ENCODE data around the gene HOXC11. TPM values are rescaled to one million over a fixed set of nuclear protein-coding genes. Genes with fewer than 3 reads are reported as not detected.

The HOXC11 gene
- polyA plus RNA-seq, 3 donors from 2014 or later: not detected

DNA sequence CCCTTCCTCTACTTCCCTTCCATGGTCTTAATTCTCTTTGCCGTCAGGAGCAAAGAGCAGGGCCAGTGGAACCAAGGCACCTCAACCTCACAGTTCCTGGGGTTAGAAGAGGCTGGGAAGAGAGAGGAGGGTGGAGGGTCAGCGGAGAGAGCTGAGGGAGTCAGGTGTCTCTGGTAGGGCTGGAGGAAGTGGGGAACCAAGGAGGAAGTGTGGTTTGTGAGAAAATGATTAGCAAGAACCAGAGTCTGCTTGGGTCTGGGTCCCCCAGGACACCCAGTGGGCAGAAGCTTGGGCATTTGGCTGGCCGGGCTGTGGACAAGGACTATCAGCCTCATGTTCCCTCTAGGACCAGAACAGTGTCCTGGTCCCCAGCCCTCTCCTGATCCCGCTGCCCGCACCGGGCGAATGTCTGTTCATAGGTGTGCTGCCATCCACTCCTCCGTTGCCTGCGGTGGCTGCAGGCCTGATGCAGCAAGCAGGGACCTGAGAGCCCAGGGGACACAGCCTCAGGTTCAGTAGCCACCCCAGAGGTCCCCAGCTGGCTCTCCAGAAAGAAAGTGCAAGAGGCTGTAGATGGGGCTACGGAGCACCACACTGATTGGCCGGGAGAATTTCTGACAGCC lies 15.9 kb upstream of the HOXC11 start:
- Mint-ChIP-seq H3K4me1 (peaks cover 20 to 27% of the 10 kb centered on the region in 2 donors), H3K9me3 (peaks cover 0 to 18% (median 0%) of the 10 kb centered on the region in 6 donors), H3K27me3 (ENCODE audit: low read depth in 3 of 3) (peaks cover 65 to 81% (median 74%) of the 10 kb centered on the region in 3 donors), H3K4me3 (peak overlapping the region in 3 of 5 donors; percentile 7 to 41 (median 29)), H3K36me3 (peaks cover 0 to 7% (median 2%) of the 10 kb centered on the region in 3 donors), H3K27ac (no peak overlapping the region)
- DNase-seq: no peak

DNA sequence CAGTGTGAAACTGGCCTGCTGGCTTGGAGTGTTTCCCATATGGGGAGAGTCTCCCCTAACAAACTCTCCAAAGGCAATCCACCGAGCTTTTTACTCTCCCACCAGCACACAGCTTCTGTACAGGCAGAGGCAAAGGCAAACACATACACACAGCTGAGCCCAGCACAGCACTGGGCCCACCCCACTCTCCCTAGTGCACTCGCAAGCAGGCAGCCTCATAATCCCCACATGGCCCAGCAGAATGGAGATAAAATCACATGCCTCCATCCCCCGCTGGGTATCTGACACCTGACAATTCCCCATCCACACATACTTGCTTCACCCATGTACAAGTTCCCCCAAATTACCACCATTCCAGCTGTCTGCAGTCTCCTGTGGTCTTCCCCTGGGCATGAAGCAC lies 14.8 kb upstream of the HOXC11 start:
- peaks cover 0 to 7% (median 2%) of the 10 kb centered on the region in 3 donors for H3K36me3 Mint-ChIP-seq
- no peak overlapping the region for H3K27ac Mint-ChIP-seq
- H3K27me3 Mint-ChIP-seq (ENCODE audit: low read depth in 3 of 3): peaks cover 62 to 80% (median 74%) of the 10 kb centered on the region in 3 donors
- DNase-seq: no peak
- peaks cover 20 to 30% of the 10 kb centered on the region in 2 donors for H3K4me1 Mint-ChIP-seq
- H3K4me3 Mint-ChIP-seq: no peak overlapping the region
- H3K9me3 Mint-ChIP-seq: peaks cover 0 to 18% (median under 1%) of the 10 kb centered on the region in 6 donors

DNA sequence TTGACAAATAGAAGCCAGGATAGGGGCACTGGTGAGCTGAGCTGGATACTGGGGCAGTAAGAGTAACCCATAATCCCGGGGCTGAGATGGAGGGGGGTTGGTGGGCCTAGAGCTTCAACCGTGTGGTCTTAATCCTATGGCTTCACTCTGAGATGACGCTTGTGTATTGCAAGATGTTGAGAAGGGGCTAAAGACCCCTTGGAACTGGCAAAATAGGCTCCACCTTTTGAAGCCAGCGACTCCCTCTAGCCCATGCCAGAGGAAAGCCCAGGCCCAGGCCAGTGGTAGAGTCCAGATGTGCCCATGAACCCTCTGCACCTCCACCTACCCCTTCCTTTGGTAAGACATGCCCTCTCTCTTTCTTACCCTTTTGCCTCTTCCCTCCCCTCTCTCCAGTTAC lies 13.6 kb upstream of the HOXC11 start:
- no peak overlapping the region for H3K4me3 Mint-ChIP-seq
- no peak overlapping the region for H3K27ac Mint-ChIP-seq

DNA sequence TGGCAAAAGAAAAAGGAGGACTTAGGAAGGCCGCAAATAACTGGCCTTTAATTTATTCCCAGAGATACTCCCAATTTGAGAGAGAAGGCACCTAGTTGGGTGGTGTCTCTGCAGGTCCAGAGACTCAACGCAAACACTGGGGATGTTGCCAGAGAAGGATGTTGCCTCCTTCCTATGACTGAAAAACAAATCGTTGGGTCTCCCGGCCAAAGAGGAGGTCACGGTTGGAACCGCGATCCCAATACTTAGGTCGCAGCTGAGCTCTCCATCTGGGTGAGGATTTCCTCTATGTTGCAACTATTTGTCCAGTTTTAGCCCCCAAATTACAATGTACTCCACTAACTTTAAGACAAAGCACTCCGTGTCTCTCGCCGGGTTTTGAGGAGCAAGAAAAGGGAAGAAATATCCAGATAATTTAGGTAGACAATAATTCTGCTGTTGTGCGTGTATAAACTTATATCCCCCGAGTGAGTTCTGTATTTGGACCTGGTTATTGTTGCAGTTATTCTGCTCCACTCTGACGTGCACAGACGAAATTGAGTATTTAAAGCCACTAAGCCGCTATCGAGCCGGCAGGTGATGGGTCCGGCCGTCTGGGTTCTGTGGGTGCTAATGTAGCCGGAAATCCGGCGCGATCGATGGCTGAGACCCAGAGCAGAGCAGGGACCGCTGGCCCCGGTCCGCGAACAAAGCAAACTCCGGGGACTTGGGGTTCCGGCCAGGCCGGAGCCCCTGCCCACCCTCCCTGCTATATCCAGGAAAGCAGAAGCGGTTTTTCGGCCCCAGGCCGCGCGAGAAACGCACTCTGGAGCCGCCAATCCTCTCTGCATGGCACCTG lies 12.5 kb upstream of the HOXC11 start:
- Mint-ChIP-seq H3K9me3 (peaks cover 0 to 13% (median under 1%) of the 10 kb centered on the region in 6 donors), H3K4me3 (peak overlapping the region in 4 of 5 donors; percentile 6 to 51 (median 22)), H3K4me1 (peaks cover 30 to 51% of the 10 kb centered on the region in 2 donors), H3K36me3 (peaks cover 0 to 7% (median 0%) of the 10 kb centered on the region in 3 donors), H3K27ac (peak overlapping the region in 1 of 6 donors; percentile 28), H3K27me3 (ENCODE audit: low read depth in 3 of 3) (peaks cover 53 to 81% (median 79%) of the 10 kb centered on the region in 3 donors)
- DNase-seq: no peak

More for the DNA sequence above, 13.6 kb upstream of the HOXC11 start:
- no peak for DNase-seq
- Mint-ChIP-seq H3K9me3 (peaks cover 0 to 14% (median under 1%) of the 10 kb centered on the region in 6 donors), H3K36me3 (peaks cover 0 to 7% (median 0%) of the 10 kb centered on the region in 3 donors), H3K27me3 (ENCODE audit: low read depth in 3 of 3) (peaks cover 57 to 79% (median 74%) of the 10 kb centered on the region in 3 donors), H3K4me1 (peaks cover 24 to 42% of the 10 kb centered on the region in 2 donors)

DNA sequence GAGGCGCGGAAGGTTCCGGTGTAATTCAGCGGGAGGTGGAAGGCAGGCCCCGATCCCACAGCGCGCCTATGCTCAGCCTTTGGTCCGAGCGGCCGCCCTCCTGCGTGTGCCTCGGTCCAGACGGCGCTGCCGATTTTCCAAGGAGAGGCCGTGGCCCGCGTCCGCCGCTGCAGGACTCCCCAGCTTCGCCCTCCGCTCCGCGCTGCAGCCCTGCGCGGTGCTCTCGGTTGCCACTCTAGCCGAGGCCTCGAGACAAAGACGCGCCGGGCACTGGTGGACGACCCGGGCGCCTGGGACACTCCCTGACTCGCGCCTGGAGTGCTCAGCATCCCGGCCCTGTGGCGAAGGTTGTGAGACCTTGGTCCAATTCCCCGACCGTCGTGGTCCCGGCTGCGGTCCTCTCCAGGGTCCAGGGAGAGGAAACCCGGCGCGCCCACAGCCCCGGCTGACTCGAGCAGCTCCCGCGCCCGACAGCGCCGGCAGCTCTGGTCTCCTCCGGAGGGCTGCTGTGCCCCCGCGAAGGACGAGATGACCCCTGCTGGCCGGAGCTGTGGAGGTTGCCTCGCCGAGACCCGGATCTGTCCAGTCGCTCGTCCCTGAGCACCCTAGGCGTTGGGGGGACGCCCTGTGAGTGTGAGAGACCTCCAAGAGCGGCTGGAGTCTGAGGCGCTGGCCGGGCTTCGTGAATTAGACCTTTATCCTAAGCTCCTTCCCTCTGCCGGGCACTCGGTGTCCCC lies 11.7 kb upstream of the HOXC11 start:
- DNase-seq: no peak
- no peak overlapping the region for H3K4me3 Mint-ChIP-seq
- no peak overlapping the region for H3K27ac Mint-ChIP-seq
- peaks cover 50 to 81% (median 79%) of the 10 kb centered on the region in 3 donors for H3K27me3 Mint-ChIP-seq (ENCODE audit: low read depth in 3 of 3)
- peaks cover 0 to 7% (median 0%) of the 10 kb centered on the region in 3 donors for H3K36me3 Mint-ChIP-seq
- H3K4me1 Mint-ChIP-seq: peaks cover 29 to 52% of the 10 kb centered on the region in 2 donors
- peaks cover 0 to 13% (median under 1%) of the 10 kb centered on the region in 6 donors for H3K9me3 Mint-ChIP-seq

DNA sequence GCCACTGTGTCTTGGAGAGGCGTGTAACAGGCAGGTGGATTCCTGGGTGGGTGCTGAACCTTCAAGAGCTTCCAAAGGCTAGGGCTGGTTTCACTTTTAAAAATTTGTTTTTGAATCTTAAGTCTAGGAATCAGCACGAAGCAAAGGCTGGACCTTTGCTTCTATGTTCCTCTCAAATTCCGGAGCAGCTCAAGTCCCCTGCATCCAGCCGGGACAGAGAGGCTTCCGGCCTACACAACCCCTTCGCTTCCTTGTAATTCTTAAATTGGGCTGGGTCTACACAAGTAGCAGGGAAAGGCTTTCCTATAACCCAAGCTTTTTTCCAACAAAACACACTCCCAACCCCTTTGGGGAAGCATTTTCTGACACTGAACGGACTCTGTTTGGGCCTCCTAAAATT lies 9.9 kb upstream of the HOXC11 start:
- Mint-ChIP-seq H3K9me3 (peaks cover 0 to 13% (median under 1%) of the 10 kb centered on the region in 6 donors), H3K4me3 (no peak overlapping the region), H3K27ac (no peak overlapping the region), H3K36me3 (peaks cover 0 to 7% (median 0%) of the 10 kb centered on the region in 3 donors), H3K4me1 (peaks cover 29 to 49% of the 10 kb centered on the region in 2 donors), H3K27me3 (ENCODE audit: low read depth in 3 of 3) (peaks cover 47 to 82% (median 81%) of the 10 kb centered on the region in 3 donors)
- DNase-seq: no peak

DNA sequence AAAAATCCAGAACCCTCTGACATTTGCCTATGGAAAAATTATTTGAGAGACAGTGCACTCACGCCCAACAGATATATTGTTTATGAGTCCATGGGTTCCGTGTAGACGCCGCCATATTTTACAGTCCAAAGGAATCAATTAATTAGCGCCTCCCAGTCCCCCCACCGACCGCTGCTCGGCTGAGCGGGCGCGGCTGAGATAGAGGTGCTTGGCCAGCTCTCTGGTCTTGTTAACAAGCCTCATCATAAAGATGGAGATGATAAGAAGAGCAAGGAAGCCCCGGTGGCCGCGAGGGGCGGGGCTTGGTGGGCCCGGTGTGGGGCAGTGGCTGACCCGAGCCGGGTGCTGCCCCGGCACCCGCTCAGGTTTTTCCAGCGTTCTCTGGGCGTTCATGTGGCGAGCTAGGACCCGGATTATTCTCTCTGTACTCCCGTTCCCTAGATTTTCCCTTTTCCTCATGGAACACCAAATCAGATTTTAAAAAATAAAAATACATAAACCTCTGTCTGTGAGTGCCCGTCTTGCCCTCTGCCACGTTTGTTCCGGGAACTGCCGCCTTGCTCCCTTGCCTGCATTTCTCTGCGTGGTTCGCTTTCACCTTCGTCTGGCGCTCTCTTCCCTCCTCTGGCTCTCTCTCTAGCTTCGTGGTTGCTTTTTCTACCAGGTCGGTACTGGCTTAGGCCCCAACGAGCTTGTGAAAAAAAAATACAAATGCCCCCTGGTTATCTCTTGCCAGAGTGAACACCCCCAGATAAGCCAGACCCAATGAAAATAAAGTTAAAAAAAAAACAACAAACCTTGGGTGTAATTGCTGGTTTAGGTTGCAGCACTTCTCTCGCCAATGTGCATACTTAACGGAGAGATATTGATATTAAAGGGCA lies 9.3 kb upstream of the HOXC11 start:
- H3K27ac Mint-ChIP-seq: no peak overlapping the region
- H3K4me1 Mint-ChIP-seq: peaks cover 29 to 49% of the 10 kb centered on the region in 2 donors
- H3K27me3 Mint-ChIP-seq (ENCODE audit: low read depth in 3 of 3): peaks cover 48 to 83% (median 79%) of the 10 kb centered on the region in 3 donors
- H3K4me3 Mint-ChIP-seq: peak overlapping the region in 2 of 5 donors; percentile 5 to 28
- peaks cover 0 to under 1% (median 0%) of the 10 kb centered on the region in 3 donors for H3K36me3 Mint-ChIP-seq
- DNase-seq: no peak
- H3K9me3 Mint-ChIP-seq: peaks cover 0 to 11% (median under 1%) of the 10 kb centered on the region in 6 donors

DNA sequence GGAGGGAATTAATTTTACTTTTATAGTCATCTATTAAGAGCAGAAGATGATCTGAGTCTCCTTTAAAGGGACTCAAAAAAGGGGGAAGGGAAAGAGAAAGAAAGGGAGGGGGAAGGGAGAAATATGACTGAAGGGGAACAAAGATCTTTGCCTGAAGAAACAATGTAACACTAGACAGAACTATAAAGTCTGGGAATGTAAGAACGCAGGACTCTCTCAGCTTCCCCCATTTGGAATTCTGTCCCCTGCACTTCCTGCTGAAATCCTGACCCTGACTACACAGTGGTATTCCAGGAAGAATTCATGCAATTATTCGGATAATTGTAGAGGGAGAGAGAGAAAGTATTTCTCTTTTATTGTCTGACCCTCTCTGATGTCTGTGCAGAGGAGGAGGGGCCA lies 8.6 kb upstream of the HOXC11 start:
- H3K36me3 Mint-ChIP-seq: no peaks in the 10 kb centered on the region
- peaks cover 29 to 49% of the 10 kb centered on the region in 2 donors for H3K4me1 Mint-ChIP-seq
- H3K9me3 Mint-ChIP-seq: peaks cover 0 to 6% (median under 1%) of the 10 kb centered on the region in 6 donors
- no peak for DNase-seq
- H3K27ac Mint-ChIP-seq: no peak overlapping the region
- peak overlapping the region in 2 of 5 donors; percentile 18 to 66 for H3K4me3 Mint-ChIP-seq
- H3K27me3 Mint-ChIP-seq (ENCODE audit: low read depth in 3 of 3): peaks cover 49 to 80% (median 75%) of the 10 kb centered on the region in 3 donors

DNA sequence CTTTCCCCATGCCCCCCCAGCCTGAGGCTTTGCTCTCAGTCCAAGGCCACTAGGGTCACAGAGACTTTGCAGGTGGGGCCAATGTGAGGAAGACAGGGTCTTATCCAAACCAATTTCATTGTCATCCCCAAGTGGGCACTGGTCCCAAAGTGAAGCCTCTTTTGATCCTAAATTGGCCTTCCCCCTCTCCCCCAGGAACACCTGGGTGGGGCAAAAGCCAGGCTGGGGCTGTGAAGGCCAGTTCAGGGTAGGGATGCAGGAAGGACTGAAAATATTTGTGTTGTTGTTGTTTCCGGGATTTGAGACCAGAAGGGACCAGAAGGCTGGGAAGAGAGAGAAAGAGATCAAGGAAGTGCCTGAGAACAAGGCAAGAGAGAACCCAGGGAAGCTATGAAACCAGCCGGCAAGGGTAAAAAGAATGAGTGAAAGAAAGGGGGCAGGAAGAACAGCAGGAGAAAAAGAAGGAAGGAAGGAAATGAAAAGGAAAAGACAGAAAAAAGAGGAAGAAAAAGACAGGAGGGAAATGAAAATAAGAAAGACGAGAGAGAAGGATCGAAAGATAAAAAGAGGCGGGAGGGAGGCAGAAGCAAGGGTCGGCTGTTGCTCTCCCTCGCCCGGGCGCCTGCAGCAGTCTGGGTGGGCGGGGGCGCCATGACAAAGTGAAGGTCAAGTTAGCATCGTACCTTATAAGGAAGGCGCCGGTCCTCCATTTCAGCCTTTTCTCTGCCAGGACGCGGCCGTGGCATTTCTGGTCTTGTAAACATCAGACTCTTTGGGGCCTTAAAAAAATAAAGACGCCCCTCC lies 7.4 kb upstream of the HOXC11 start:
- Mint-ChIP-seq H3K4me3 (peak overlapping the region; percentile 3 to 66 (median 28)), H3K9me3 (peaks cover 0 to 6% (median under 1%) of the 10 kb centered on the region in 6 donors), H3K4me1 (peaks cover 26 to 40% of the 10 kb centered on the region in 2 donors), H3K27ac (no peak overlapping the region), H3K36me3 (no peaks in the 10 kb centered on the region), H3K27me3 (ENCODE audit: low read depth in 3 of 3) (peaks cover 52 to 74% (median 68%) of the 10 kb centered on the region in 3 donors)
- DNase-seq: no peak

DNA sequence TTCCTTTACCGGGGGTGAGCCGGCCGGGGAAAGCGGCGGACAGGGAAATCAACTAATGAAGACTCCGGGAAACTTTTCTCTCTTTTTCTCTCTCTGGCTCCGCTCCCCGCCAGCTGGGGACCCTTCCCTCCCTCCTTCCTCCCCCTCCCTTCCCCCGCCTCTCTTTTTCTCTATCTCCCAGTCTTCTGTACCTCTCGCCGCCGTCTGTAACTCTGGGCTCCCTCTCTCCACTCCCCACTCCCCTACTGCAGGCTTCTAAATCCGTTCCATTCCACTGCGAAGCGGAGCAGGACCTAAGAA lies 6.9 kb upstream of the HOXC11 start:
- H3K4me1 Mint-ChIP-seq: peaks cover 24 to 37% of the 10 kb centered on the region in 2 donors
- peak overlapping the region in 2 of 5 donors; percentile 34 to 66 for H3K4me3 Mint-ChIP-seq
- H3K9me3 Mint-ChIP-seq: peaks cover 0 to 6% (median 0%) of the 10 kb centered on the region in 6 donors
- H3K27me3 Mint-ChIP-seq (ENCODE audit: low read depth in 3 of 3): peaks cover 56 to 78% (median 72%) of the 10 kb centered on the region in 3 donors
- DNase-seq: no peak
- H3K27ac Mint-ChIP-seq: peak overlapping the region in 1 of 6 donors; percentile 1
- H3K36me3 Mint-ChIP-seq: no peaks in the 10 kb centered on the region

DNA sequence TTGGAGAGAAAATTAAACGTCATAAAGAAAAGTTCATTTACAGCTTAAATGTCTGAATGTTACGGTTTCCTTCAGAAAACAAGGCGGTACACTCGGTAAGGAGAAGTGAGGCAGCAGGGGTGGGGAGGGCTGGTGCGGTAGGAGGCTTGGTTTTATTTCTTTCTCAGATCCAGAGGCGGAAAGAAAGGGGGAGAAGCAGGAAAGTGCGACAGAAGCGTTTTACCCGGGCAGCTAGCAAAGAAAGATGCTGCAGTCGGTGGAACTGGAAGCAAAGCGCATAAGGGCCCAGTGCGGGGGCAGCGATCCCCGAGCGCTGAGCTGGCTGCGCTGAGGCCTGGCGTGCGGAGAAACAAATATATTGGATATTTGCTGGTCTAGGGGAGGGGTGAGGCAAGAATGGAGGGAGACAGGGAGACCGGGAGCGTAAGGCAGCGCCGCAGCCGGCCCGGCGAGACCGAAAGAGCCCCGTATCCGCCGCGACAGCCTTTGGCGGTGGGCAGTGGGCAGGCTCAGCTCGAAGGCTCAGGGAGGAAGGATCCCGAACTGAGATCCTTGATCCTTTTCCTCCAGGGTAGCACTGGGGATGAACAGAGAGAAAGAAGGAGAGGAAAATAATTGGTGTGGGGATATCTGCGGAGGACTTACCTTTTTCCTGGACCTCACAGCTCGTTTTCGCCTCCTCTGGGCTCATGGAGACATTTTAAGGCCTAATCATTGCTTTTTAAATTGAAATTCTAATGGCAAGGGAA lies 6.4 kb upstream of the HOXC11 start:
- H3K27ac Mint-ChIP-seq: peak overlapping the region in 1 of 6 donors; percentile 1
- no peak for DNase-seq
- H3K36me3 Mint-ChIP-seq: no peaks in the 10 kb centered on the region
- H3K4me1 Mint-ChIP-seq: peaks cover 24 to 37% of the 10 kb centered on the region in 2 donors
- H3K4me3 Mint-ChIP-seq: peak overlapping the region in 4 of 5 donors; percentile 14 to 66 (median 26)
- H3K27me3 Mint-ChIP-seq (ENCODE audit: low read depth in 3 of 3): peaks cover 62 to 78% (median 77%) of the 10 kb centered on the region in 3 donors
- peaks cover 0 to 6% (median 0%) of the 10 kb centered on the region in 6 donors for H3K9me3 Mint-ChIP-seq

Measured in immature natural killer cell (primary cell).